Muscle of leg (tissue), 11 donors: ENCODE data around the gene ADGRV1. TPM values are rescaled to one million over a fixed set of nuclear protein-coding genes. Genes with fewer than 3 reads are reported as not detected.

ENCODE experiments used
- DNase-seq: peaks from one replicate; pipeline ENCODE4 v3.0.0; 2013
- H3K27ac ChIP-seq: one replicate; pipeline ENCODE4 v1.5.1; 2013; ENCODE audit warnings: mild to moderate bottlenecking, low read length, control low read depth
- H3K27me3 ChIP-seq: one replicate; pipeline ENCODE4 v1.6.1; 2013; ENCODE audit warnings: low read length; ENCODE audit not compliant: control insufficient read depth, insufficient read depth
- H3K36me3 ChIP-seq: one replicate; pipeline ENCODE4 v1.6.1; 2013; ENCODE audit warnings: low read length; ENCODE audit not compliant: control insufficient read depth, insufficient read depth
- H3K4me1 ChIP-seq: one replicate; pipeline ENCODE4 v1.6.1; 2013; ENCODE audit warnings: low read length; ENCODE audit not compliant: control insufficient read depth, insufficient read depth
- H3K4me3 ChIP-seq: one replicate; pipeline ENCODE4 v1.5.1; 2013; ENCODE audit warnings: low read length, control low read depth
- H3K9me3 ChIP-seq: replicated peaks from 2 replicates; pipeline ENCODE4 v1.6.1; 2013; ENCODE audit warnings: low read depth, low read length; ENCODE audit not compliant: control insufficient read depth
- WGBS: methylation state at CpG from one replicate; pipeline ENCODE4 v1.1.5; 2013; ENCODE audit warnings: missing lambda C conversion rate; ENCODE audit not compliant: insufficient coverage; 5-methylcytosine and 5-hydroxymethylcytosine counted together
- polyA plus RNA-seq, 8 donors: library from polyadenylated mRNA; unstranded; fragments of 120-200 nt; gene quantifications; one replicate each; pipeline versions ENCODE4 v1.2.1 to v1.2.3, GENCODE V29; 2013; ENCODE audit warnings: inconsistent platforms in 1 of 8, low replicate concordance in 1 of 8; ENCODE audit not compliant: insufficient read length in 8 of 8, insufficient read depth in 1 of 8
- total RNA-seq: library from RNA; stranded (reverse); fragments of 120-200 nt; gene quantifications from one replicate; pipeline ENCODE4 v1.2.4, GENCODE V29; 2013

Gene ADGRV1
- total and polyA plus RNA-seq, 9 donors, result 0.49 to 2.5 (median 0.88) TPM

GRCh38 chr5:90941002-90941720, 382.6 kb downstream of the ADGRV1 start:
- no peak for DNase-seq
- Histone ChIP-seq H3K27me3 (no peaks in the 10 kb centered on the region), H3K27ac (no peak overlapping the region), H3K36me3 (no peaks in the 10 kb centered on the region), H3K4me1 (no peaks in the 10 kb centered on the region), H3K9me3 (no peaks in the 10 kb centered on the region), H3K4me3 (no peak overlapping the region)
- no CpG with 5 or more reads among the region's 1 CpG for WGBS

GRCh38 chr5:90944116-90944515, 385.5 kb downstream of the ADGRV1 start:
- Histone ChIP-seq H3K4me3 (no peak overlapping the region), H3K27me3 (no peaks in the 10 kb centered on the region), H3K4me1 (no peaks in the 10 kb centered on the region), H3K36me3 (no peaks in the 10 kb centered on the region), H3K9me3 (no peaks in the 10 kb centered on the region), H3K27ac (no peak overlapping the region)
- no peak for DNase-seq

GRCh38 chr5:90947667-90948066, 389.1 kb downstream of the ADGRV1 start:
- WGBS, result no CpG with 5 or more reads among the region's 1 CpG
- no peaks in the 10 kb centered on the region for H3K27me3 ChIP-seq
- DNase-seq, result no peak
- no peaks in the 10 kb centered on the region for H3K4me1 ChIP-seq
- no peaks in the 10 kb centered on the region for H3K9me3 ChIP-seq
- H3K4me3 ChIP-seq, result no peak overlapping the region
- H3K36me3 ChIP-seq, result no peaks in the 10 kb centered on the region
- H3K27ac ChIP-seq, result no peak overlapping the region

GRCh38 chr5:90948969-90949368, 390.4 kb downstream of the ADGRV1 start:
- no CpG with 5 or more reads among the region's 2 CpGs for WGBS
- Histone ChIP-seq H3K27ac (no peak overlapping the region), H3K4me3 (no peak overlapping the region), H3K36me3 (no peaks in the 10 kb centered on the region), H3K9me3 (no peaks in the 10 kb centered on the region), H3K27me3 (no peaks in the 10 kb centered on the region), H3K4me1 (no peaks in the 10 kb centered on the region)
- no peak for DNase-seq

- Histone ChIP-seq H3K27ac (no peak overlapping the region), H3K4me3 (no peak overlapping the region), H3K4me1 (no peaks in the 10 kb centered on the region), H3K36me3 (no peaks in the 10 kb centered on the region), H3K27me3 (no peaks in the 10 kb centered on the region), H3K9me3 (no peaks in the 10 kb centered on the region)
- no CpG with 5 or more reads among the region's 2 CpGs for WGBS
- DNase-seq, result no peak
Observed at GRCh38 chr5:90949469-90950358, 391.1 kb downstream of the ADGRV1 start.

GRCh38 chr5:90955001-90955635, 396.5 kb downstream of the ADGRV1 start:
- WGBS, result 86% methylated on average over 3 of the region's 6 CpGs
- Histone ChIP-seq H3K27me3 (no peaks in the 10 kb centered on the region), H3K9me3 (no peaks in the 10 kb centered on the region), H3K27ac (no peak overlapping the region), H3K36me3 (no peaks in the 10 kb centered on the region), H3K4me3 (no peak overlapping the region), H3K4me1 (no peaks in the 10 kb centered on the region)
- DNase-seq, result no peak

- 70% methylated on average over 1 of the region's 4 CpGs for WGBS
- Histone ChIP-seq H3K4me3 (no peak overlapping the region), H3K36me3 (no peaks in the 10 kb centered on the region), H3K4me1 (no peaks in the 10 kb centered on the region), H3K27ac (no peak overlapping the region), H3K9me3 (no peaks in the 10 kb centered on the region), H3K27me3 (no peaks in the 10 kb centered on the region)
- DNase-seq, result no peak
Observed at GRCh38 chr5:90956511-90957097, 398.0 kb downstream of the ADGRV1 start.

GRCh38 chr5:90957906-90958305, 399.3 kb downstream of the ADGRV1 start:
- H3K4me1 ChIP-seq, result no peaks in the 10 kb centered on the region
- no peaks in the 10 kb centered on the region for H3K27me3 ChIP-seq
- no peaks in the 10 kb centered on the region for H3K9me3 ChIP-seq
- H3K4me3 ChIP-seq, result no peak overlapping the region
- H3K36me3 ChIP-seq, result no peaks in the 10 kb centered on the region
- no peak for DNase-seq
- H3K27ac ChIP-seq, result no peak overlapping the region

GRCh38 chr5:90959262-90959661, 400.7 kb downstream of the ADGRV1 start:
- Histone ChIP-seq H3K27ac (no peak overlapping the region), H3K4me3 (no peak overlapping the region)

GRCh38 chr5:90962481-90962880, 403.9 kb downstream of the ADGRV1 start:
- Histone ChIP-seq H3K27ac (no peak overlapping the region), H3K9me3 (no peaks in the 10 kb centered on the region), H3K4me1 (no peaks in the 10 kb centered on the region), H3K36me3 (no peaks in the 10 kb centered on the region), H3K4me3 (no peak overlapping the region), H3K27me3 (no peaks in the 10 kb centered on the region)
- no peak for DNase-seq

More at GRCh38 chr5:90959262-90959661, 400.7 kb downstream of the ADGRV1 start:
- DNase-seq, result no peak
- Histone ChIP-seq H3K9me3 (no peaks in the 10 kb centered on the region), H3K36me3 (no peaks in the 10 kb centered on the region), H3K27me3 (no peaks in the 10 kb centered on the region), H3K4me1 (no peaks in the 10 kb centered on the region)
